ENCODE data around the gene CCDC40. TPM values are rescaled to one million over a fixed set of nuclear protein-coding genes. Genes with fewer than 3 reads are reported as not detected.
A peak's percentile ranks its signal among the peaks of the same experiment; 100 is the strongest.

CCDC40 gene
- total and polyA plus RNA-seq, 3 experiments from 2014 or later, result 3.6 to 4.3 TPM; not detected in 1

DNA sequence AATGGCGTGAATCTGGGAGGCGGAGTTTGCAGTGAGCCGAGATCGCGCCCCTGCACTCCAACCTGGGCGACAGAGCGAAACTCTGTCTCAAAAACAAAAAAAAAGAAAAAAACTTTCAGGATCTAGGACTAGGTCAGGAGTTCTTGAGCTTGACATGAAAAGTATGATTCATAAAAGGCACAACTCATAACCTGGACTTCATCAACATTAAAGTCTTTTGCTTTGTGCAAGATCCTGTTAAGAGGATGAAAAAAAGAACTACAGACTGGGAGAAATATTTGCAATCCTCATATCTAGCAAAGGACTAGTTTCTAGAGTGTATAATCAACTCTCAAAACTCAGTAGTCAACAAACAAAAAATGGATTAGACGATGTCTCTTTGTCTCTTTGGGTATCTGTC, 40.7 kb upstream of the CCDC40 start:
- ChIA-PET POLR2A (no interaction called here), CTCF (interaction anchor here (0.8 to 2.9 kb wide), 2 partner anchors 13 to 287 kb away, joined by 3 to 10 read pairs; no protein-coding TSS in a partner anchor)
- H3K27ac ChIP-seq (ENCODE audit: low read depth, low read length), result no peak overlapping the region

DNA sequence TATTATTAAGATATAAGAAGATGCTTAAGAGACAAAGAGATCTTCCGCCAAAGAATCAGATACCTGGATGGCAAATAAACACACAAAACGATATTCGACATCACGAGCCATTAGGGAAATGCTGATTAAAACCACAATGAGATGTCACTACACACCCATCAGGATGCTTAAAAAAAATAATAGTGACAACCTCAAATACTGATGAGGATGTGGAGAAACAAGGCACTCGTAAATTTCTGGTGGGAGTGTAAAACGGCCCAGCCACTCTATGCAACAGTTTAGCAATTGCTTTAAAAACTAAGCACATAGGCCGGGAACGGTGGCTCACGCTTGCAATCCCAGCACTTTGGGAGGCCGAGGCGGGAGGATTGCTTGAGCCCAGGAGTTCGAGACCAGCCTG, 40.2 kb upstream of the CCDC40 start:
- ChIA-PET POLR2A (interaction anchor here (1.1 kb wide), 1 partner anchor 157 kb away, joined by 6 read pairs; the partner anchor contains the start of gene CBX4), CTCF (interaction anchor here (1.3 to 2.7 kb wide), 3 partner anchors 9 to 207 kb away, joined by 4 to 23 read pairs (median 5); no protein-coding TSS in a partner anchor)
- no peaks in the 10 kb centered on the region for H3K36me3 Mint-ChIP-seq
- no peaks in the 10 kb centered on the region for H3K9me3 Mint-ChIP-seq
- peaks cover 0 to 3% of the 10 kb centered on the region in 2 donors for H3K27me3 Mint-ChIP-seq
- Histone ChIP-seq H3K36me3 (ENCODE audit: insufficient read depth, low read length) (no peaks in the 10 kb centered on the region), H3K4me1 (ENCODE audit: insufficient read depth, low read length) (peaks cover 53% of the 10 kb centered on the region), H3K9me3 (ENCODE audit: low read length) (no peaks in the 10 kb centered on the region), H3K4me3 (ENCODE audit: low read length) (peak overlapping the region; percentile 29), H3K27me3 (ENCODE audit: insufficient read depth, low read length, poor library complexity, severe bottlenecking) (no peaks in the 10 kb centered on the region), H3K27ac (ENCODE audit: low read depth, low read length) (peak overlapping the region; percentile 61)
- peak overlapping the region in 5 of 7 donors; percentile 11 to 90 (median 75) for H3K4me3 Mint-ChIP-seq
- peak in 1 of 5 donors; percentile 22 for DNase-seq
- peak overlapping the region; percentile 82 to 98 (median 96) for H3K27ac Mint-ChIP-seq
- H3K4me1 Mint-ChIP-seq, result peaks cover 33 to 47% (median 40%) of the 10 kb centered on the region in 3 donors

More for the DNA sequence above, 40.7 kb upstream of the CCDC40 start:
- no peaks in the 10 kb centered on the region for H3K36me3 ChIP-seq (ENCODE audit: insufficient read depth, low read length)
- Mint-ChIP-seq H3K27me3 (peaks cover 0 to 3% of the 10 kb centered on the region in 2 donors), H3K4me3 (peak overlapping the region in 1 of 7 donors; percentile 11), H3K9me3 (no peaks in the 10 kb centered on the region), H3K36me3 (no peaks in the 10 kb centered on the region), H3K4me1 (peaks cover 34 to 53% (median 40%) of the 10 kb centered on the region in 3 donors), H3K27ac (peak overlapping the region in 4 of 8 donors; percentile 82 to 97 (median 95))
- H3K27me3 ChIP-seq (ENCODE audit: insufficient read depth, low read length, poor library complexity, severe bottlenecking), result no peaks in the 10 kb centered on the region
- H3K9me3 ChIP-seq (ENCODE audit: low read length), result no peaks in the 10 kb centered on the region
- DNase-seq, result no peak
- H3K4me1 ChIP-seq (ENCODE audit: insufficient read depth, low read length), result peaks cover 53% of the 10 kb centered on the region
- H3K4me3 ChIP-seq (ENCODE audit: low read length), result no peak overlapping the region

DNA sequence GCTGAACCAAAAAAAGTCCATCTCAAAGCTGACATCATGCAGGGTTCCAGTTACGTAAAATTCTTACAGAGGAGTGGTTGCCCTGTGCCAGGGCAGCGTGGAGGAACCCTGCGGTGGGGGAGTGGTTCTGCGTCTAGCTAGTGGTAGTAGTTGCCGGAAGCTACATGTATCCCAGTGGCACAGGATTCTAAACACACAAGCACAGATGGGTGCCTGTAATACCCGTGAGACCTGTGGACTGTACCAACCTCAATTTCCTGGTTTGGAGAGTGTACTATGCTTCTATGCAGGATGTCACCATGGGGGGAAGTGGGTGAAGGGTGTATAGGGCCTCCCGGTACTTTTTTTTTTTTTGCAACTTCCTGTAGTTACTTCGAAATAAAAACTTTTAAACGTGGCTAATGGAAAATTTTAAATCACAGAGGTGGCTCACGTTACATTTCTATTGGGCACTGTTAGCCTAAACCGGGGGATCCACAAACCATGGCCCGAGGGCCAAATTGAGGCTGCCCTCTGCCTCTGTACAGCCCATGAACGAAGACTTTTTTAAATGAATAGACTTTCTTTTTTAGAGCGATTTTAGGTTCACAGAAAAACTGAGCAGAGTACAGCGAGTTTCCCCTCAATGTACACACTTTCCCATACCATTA, 39.3 kb upstream of the CCDC40 start:
- Mint-ChIP-seq H3K9me3 (no peaks in the 10 kb centered on the region), H3K4me3 (peak overlapping the region; percentile 47 to 90 (median 81)), H3K4me1 (peaks cover 33 to 44% (median 39%) of the 10 kb centered on the region in 3 donors), H3K36me3 (no peaks in the 10 kb centered on the region), H3K27ac (peak overlapping the region; percentile 82 to 98 (median 96)), H3K27me3 (peaks cover 0 to 3% of the 10 kb centered on the region in 2 donors)
- Histone ChIP-seq H3K27ac (ENCODE audit: low read depth, low read length) (peak overlapping the region; percentile 61), H3K27me3 (ENCODE audit: insufficient read depth, low read length, poor library complexity, severe bottlenecking) (no peaks in the 10 kb centered on the region), H3K4me3 (ENCODE audit: low read length) (peak overlapping the region; percentile 52), H3K9me3 (ENCODE audit: low read length) (no peaks in the 10 kb centered on the region), H3K4me1 (ENCODE audit: insufficient read depth, low read length) (peaks cover 50% of the 10 kb centered on the region), H3K36me3 (ENCODE audit: insufficient read depth, low read length) (no peaks in the 10 kb centered on the region)
- POLR2A ChIA-PET, result interaction anchor here (0.6 to 1.1 kb wide), 3 partner anchors 14 to 196 kb away, joined by 3 to 6 read pairs (median 6); partner anchors contain the start of gene CBX4
- peak; percentile 71 to 92 (median 88) for DNase-seq
- CTCF ChIA-PET, result interaction anchor here (0.7 to 2.7 kb wide), 4 partner anchors 8 to 208 kb away, joined by 3 to 23 read pairs (median 4); no protein-coding TSS in a partner anchor

DNA sequence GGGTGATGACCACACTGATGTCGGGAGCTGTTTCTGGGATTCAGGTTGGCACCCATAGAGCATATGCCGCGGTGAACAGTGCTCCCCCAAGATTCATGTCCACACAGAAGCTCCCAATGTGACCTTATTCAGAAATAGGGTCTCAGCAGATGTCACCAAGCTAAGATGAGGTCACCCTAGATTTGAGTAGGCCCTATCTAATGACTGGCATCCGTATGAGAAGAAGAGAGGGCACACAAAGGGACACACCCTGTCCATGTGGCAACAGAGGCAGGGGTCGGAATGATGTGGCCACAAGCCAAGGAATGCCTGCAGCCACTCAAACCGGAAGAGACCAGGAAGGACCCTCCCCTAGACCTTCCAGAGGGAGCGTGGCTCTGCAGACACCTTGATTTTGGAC, 36.3 kb upstream of the CCDC40 start:
- no peaks in the 10 kb centered on the region for H3K27me3 Mint-ChIP-seq
- Histone ChIP-seq H3K4me3 (ENCODE audit: low read length) (no peak overlapping the region), H3K9me3 (ENCODE audit: low read length) (no peaks in the 10 kb centered on the region), H3K27me3 (ENCODE audit: insufficient read depth, low read length, poor library complexity, severe bottlenecking) (no peaks in the 10 kb centered on the region), H3K27ac (ENCODE audit: low read depth, low read length) (no peak overlapping the region), H3K36me3 (ENCODE audit: insufficient read depth, low read length) (no peaks in the 10 kb centered on the region), H3K4me1 (ENCODE audit: insufficient read depth, low read length) (peaks cover 30% of the 10 kb centered on the region)
- no peaks in the 10 kb centered on the region for H3K36me3 Mint-ChIP-seq
- no peak for DNase-seq
- no peaks in the 10 kb centered on the region for H3K9me3 Mint-ChIP-seq
- peak overlapping the region in 1 of 7 donors; percentile 7 for H3K4me3 Mint-ChIP-seq
- H3K4me1 Mint-ChIP-seq, result peaks cover 26 to 31% (median 31%) of the 10 kb centered on the region in 3 donors
- H3K27ac Mint-ChIP-seq, result peak overlapping the region in 1 of 8 donors; percentile 30
- POLR2A ChIA-PET, result no interaction called here
- CTCF ChIA-PET, result interaction anchor here (1.0 to 2.1 kb wide), 2 partner anchors 8 to 10 kb away, joined by 6 to 8 read pairs; no protein-coding TSS in a partner anchor

DNA sequence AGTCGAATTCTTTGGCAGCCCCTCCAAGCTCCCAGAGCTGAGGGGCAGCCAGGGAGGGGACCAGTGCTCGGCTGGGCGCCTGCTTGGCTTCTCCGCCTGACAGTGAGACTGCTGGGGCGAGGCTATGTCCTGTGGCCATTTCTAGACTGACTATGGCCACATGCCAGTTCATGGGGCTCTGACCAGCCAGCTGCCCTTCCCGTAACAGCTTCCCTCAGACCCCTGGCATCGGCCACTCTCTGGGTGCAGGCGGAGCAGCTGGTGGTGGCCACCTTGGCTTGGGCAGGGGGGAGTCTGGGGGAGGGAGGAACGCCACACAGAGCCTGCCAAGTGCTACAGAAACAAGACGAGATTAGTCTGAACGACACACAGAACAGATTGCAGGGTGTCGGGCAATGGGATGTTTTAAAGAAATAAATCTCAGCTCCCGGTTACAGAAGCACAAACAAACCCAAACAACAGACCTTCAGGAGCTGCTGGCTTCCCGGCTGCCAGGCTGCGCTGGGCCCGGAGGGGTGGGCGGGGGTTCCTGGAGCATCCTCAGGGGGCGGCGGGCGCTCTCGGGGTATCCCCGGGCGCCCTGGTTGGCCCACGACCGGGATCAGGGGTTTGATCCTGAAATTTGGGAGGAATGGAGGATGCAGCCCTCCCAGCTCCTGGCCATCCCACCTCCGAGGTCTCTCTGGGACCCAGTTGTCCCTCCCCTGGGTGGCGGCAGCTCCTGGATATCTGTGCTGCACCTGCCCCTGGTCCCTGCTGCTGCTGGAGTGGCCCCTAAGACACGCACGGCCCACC, 35.3 kb upstream of the CCDC40 start:
- Mint-ChIP-seq H3K4me1 (peaks cover 25 to 32% (median 31%) of the 10 kb centered on the region in 3 donors), H3K4me3 (no peak overlapping the region), H3K27me3 (peaks cover 0 to 3% of the 10 kb centered on the region in 2 donors), H3K27ac (no peak overlapping the region), H3K9me3 (no peaks in the 10 kb centered on the region), H3K36me3 (no peaks in the 10 kb centered on the region)
- Histone ChIP-seq H3K4me1 (ENCODE audit: insufficient read depth, low read length) (peaks cover 31% of the 10 kb centered on the region), H3K27ac (ENCODE audit: low read depth, low read length) (no peak overlapping the region), H3K9me3 (ENCODE audit: low read length) (no peaks in the 10 kb centered on the region), H3K27me3 (ENCODE audit: insufficient read depth, low read length, poor library complexity, severe bottlenecking) (no peaks in the 10 kb centered on the region), H3K4me3 (ENCODE audit: low read length) (no peak overlapping the region), H3K36me3 (ENCODE audit: insufficient read depth, low read length) (no peaks in the 10 kb centered on the region)
- no peak for DNase-seq
- POLR2A ChIA-PET, result no interaction called here
- CTCF ChIA-PET, result interaction anchor here (2.1 kb wide), 1 partner anchor 11 kb away, joined by 6 read pairs; no protein-coding TSS in a partner anchor

DNA sequence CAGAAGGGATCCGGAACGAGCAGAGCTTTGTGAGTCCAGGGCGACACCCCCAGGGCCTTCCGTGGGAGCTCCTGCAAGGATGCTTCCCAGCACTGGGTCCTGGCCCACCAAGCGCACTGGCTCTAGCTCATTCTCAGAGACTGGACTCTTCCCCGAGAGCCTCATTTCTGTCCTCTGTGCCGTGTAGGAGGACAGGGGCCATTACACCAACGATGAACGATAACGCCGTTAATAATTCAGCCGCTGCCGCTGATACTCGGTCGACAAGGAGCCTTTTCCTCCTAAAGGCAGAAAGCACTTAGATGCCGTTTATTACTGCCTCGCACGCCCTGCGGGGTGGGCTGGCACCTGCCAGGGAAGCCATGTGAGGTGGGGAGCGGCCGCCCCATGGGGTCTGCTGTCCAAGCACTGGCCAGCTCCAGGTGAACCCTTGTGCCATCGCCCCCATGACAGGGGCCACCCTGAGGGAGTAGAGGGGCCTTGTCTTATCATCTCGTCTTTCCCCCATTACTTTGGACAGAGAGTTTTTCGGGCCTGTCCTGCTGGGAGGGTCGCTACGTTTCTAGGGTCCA, 34.3 kb upstream of the CCDC40 start:
- POLR2A ChIA-PET, result no interaction called here
- Histone ChIP-seq H3K9me3 (ENCODE audit: low read length) (no peaks in the 10 kb centered on the region), H3K27me3 (ENCODE audit: insufficient read depth, low read length, poor library complexity, severe bottlenecking) (no peaks in the 10 kb centered on the region), H3K4me1 (ENCODE audit: insufficient read depth, low read length) (peaks cover 23% of the 10 kb centered on the region), H3K27ac (ENCODE audit: low read depth, low read length) (no peak overlapping the region), H3K4me3 (ENCODE audit: low read length) (no peak overlapping the region), H3K36me3 (ENCODE audit: insufficient read depth, low read length) (no peaks in the 10 kb centered on the region)
- Mint-ChIP-seq H3K4me3 (no peak overlapping the region), H3K4me1 (peaks cover 16 to 24% (median 22%) of the 10 kb centered on the region in 3 donors), H3K9me3 (no peaks in the 10 kb centered on the region), H3K27me3 (peaks cover 0 to 3% of the 10 kb centered on the region in 2 donors), H3K27ac (no peak overlapping the region), H3K36me3 (no peaks in the 10 kb centered on the region)
- DNase-seq, result no peak
- CTCF ChIA-PET, result no interaction called here

DNA sequence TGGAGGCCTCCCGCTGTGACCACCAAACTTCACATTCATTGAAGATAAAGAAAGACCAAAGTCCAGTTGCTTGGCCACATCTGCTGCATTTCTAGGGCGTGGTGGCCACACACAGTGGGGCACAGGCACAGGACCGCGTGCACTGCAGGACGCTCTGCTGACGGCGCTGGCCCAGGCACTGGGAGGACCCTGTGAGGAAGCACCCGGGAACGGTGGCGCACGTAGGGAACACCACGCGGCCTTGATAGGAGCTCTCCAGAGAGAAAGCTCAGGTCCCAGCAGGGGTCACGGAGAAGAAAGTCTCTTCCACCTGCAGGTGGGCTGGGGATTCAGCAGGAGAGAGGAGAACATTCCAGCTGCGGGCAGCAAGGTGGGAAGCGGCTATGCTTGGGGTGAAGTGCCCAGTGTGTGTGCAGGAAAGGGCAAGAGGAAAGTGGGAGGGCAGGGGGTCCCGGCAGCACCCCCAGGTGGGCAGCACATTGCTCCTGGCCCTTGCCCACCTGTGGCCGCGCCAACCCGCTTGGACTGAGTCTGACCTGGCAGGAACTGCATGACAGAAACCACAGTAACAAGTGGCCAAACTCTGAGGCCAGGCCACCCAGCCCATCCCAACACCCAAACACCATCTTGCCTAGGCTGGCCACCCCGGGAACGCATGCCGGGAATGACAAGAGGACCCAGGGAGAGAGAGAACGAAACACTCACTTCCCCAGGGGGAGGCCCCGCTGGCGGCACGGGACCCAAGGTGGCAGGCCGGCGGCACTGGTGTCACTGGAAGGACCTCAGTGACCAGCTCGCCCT, 33.6 kb upstream of the CCDC40 start:
- peaks cover 10 to 16% (median 14%) of the 10 kb centered on the region in 3 donors for H3K4me1 Mint-ChIP-seq

More for the DNA sequence above, 33.6 kb upstream of the CCDC40 start:
- Mint-ChIP-seq H3K9me3 (no peaks in the 10 kb centered on the region), H3K27ac (no peak overlapping the region), H3K36me3 (no peaks in the 10 kb centered on the region), H3K4me3 (no peak overlapping the region), H3K27me3 (peaks cover 0 to 3% of the 10 kb centered on the region in 2 donors)
- ChIA-PET POLR2A (interaction anchor here (0.5 kb wide), 1 partner anchor 207 kb away, joined by 3 read pairs; no protein-coding TSS in a partner anchor), CTCF (interaction anchor here (1.3 kb wide), 1 partner anchor 13 kb away, joined by 3 read pairs; no protein-coding TSS in a partner anchor)
- Histone ChIP-seq H3K36me3 (ENCODE audit: insufficient read depth, low read length) (no peaks in the 10 kb centered on the region), H3K9me3 (ENCODE audit: low read length) (no peaks in the 10 kb centered on the region), H3K4me3 (ENCODE audit: low read length) (no peak overlapping the region), H3K27ac (ENCODE audit: low read depth, low read length) (no peak overlapping the region), H3K27me3 (ENCODE audit: insufficient read depth, low read length, poor library complexity, severe bottlenecking) (no peaks in the 10 kb centered on the region), H3K4me1 (ENCODE audit: insufficient read depth, low read length) (peaks cover 16% of the 10 kb centered on the region)
- DNase-seq, result no peak

Measured in CD8-positive, alpha-beta memory T cell (primary cell).